Loucy (cell line): ENCODE data around the gene HEBP2.

Experiments
- CTCF ChIP-seq: fragments of 200-600 bp; sonication (generic); conservative IDR thresholded peaks from 2 replicates; pipeline ENCODE4 v1.5.1; 2014; ENCODE audit warnings: mild to moderate bottlenecking, antibody characterized with exemption, low read length
- EZH2phosphoT487 ChIP-seq: fragments of 200-600 bp; IDR thresholded peaks from 2 replicates; pipeline ENCODE4 v1.6.1; 2018; ENCODE audit warnings: antibody characterized with exemption, mild to moderate bottlenecking, moderate library complexity, borderline replicate concordance

GRCh38 chr6:138455746-138456400, 51.9 kb downstream of the HEBP2 start:
- no peak for TF ChIP-seq CTCF
- TF ChIP-seq EZH2phosphoT487 = no peak
